Measurements from ENCODE around the gene NAALADL2. TPM values are rescaled to one million over a fixed set of nuclear protein-coding genes. Genes with fewer than 3 reads are reported as not detected.

NAALADL2 gene
- total and polyA plus RNA-seq, 9 of the 15 experiments (the other 6 are each of a cell fraction or from before 2014, with no cell fraction given) = 0.29 to 1.1 (median 0.79) TPM; not detected in 1

GRCh38 chr3:175310046-175310445 is 450.9 kb downstream of the NAALADL2 start:
- DNase-seq (ENCODE audit: extremely low read depth in 1 of 4, low spot score in 3 of 4) (no peak), FAIRE-seq (no peak), ATAC-seq (no peak)
- TF ChIP-seq ZNF224 (CRISPR knock-in tag; IDR thresholded peaks at IDR 0.05) = no peak
- no peak for TF ChIP-seq RBM39 (optimal IDR thresholded peaks at IDR 0.05; ENCODE audit: low read depth, low read length)
- TF ChIP-seq MTA2 (IDR thresholded peaks at IDR 0.05; ENCODE audit: low read depth) = no peak
- TF ChIP-seq SMARCE1 (IDR thresholded peaks at IDR 0.05) = no peak
- no peak for TF ChIP-seq ATF3 (IDR thresholded peaks at IDR 0.05)
- no peak for TF ChIP-seq ATF3 (CRISPR knock-in tag; conservative IDR thresholded peaks at IDR 0.05)
- no peak for TF ChIP-seq CTCF (IDR thresholded peaks at IDR 0.05 in 2 of 3, conservative IDR thresholded peaks at IDR 0.05 in 1 of 3; ENCODE audit: insufficient read depth in 2 of 3, low read depth in 1 of 3, low read length in 3 of 3)
- no peak for TF ChIP-seq TCF15 (CRISPR knock-in tag; IDR thresholded peaks at IDR 0.05)
- no peak for TF ChIP-seq ASH1L (IDR thresholded peaks at IDR 0.05; ENCODE audit: borderline replicate concordance, low read depth, partially characterized antibody)
- no peak for TF ChIP-seq ZNF165 (CRISPR knock-in tag; IDR thresholded peaks at IDR 0.05; ENCODE audit: borderline replicate concordance)
- TF ChIP-seq WHSC1 (IDR thresholded peaks at IDR 0.05; ENCODE audit: low read length) = no peak
- no peak for TF ChIP-seq ZNF766 (CRISPR knock-in tag; conservative IDR thresholded peaks at IDR 0.05)
- no peak for TF ChIP-seq HOXB6 (CRISPR knock-in tag; IDR thresholded peaks at IDR 0.05; ENCODE audit: borderline replicate concordance)
- no peak for TF ChIP-seq SMAD4 (CRISPR knock-in tag; conservative IDR thresholded peaks at IDR 0.05)
- TF ChIP-seq FOXM1 (IDR thresholded peaks at IDR 0.05; ENCODE audit: low read depth) = no peak
- TF ChIP-seq FOXM1 (CRISPR knock-in tag; IDR thresholded peaks at IDR 0.05; ENCODE audit: low read depth) = no peak
- no peak for TF ChIP-seq ZNF717 (CRISPR knock-in tag; IDR thresholded peaks at IDR 0.05)
- no peak for TF ChIP-seq RBM15 (IDR thresholded peaks at IDR 0.05; ENCODE audit: insufficient read depth, low read length)
- no peak for TF ChIP-seq ZNF444 (CRISPR knock-in tag; IDR thresholded peaks at IDR 0.05)
- TF ChIP-seq GTF2E2 (tag; IDR thresholded peaks at IDR 0.05) = no peak
- Histone ChIP-seq H3K27me3 (ENCODE audit: control insufficient read depth in 2 of 2, insufficient read depth in 2 of 2, low read length in 2 of 2) (no peaks in the 10 kb centered on the region), H3K9ac (ENCODE audit: insufficient read depth in 1 of 2, low read depth in 2 of 2, low read length in 2 of 2) (no peak overlapping the region), H3K9me3 (replicated peaks; ENCODE audit: control insufficient read depth, insufficient read depth, low read depth, low read length) (no peaks in the 10 kb centered on the region), H3K79me2 (ENCODE audit: control insufficient read depth, insufficient read depth, low read length) (no peaks in the 10 kb centered on the region), H3K4me2 (ENCODE audit: insufficient read depth, low read length) (no peak overlapping the region), H3K9me1 (ENCODE audit: control insufficient read depth, insufficient read depth, low read length) (no peaks in the 10 kb centered on the region), H4K20me1 (replicated peaks; ENCODE audit: control insufficient read depth, insufficient read depth, low read length) (no peaks in the 10 kb centered on the region), H3K27ac (ENCODE audit: extremely low read depth, low read depth, low read length) (no peak overlapping the region), H3K4me3 (no peak overlapping the region), H3K4me1 (replicated peaks in 1 of 2; ENCODE audit: control insufficient read depth in 2 of 2, insufficient read depth in 2 of 2, low read length in 2 of 2) (no peaks in the 10 kb centered on the region), H3K36me3 (ENCODE audit: control insufficient read depth, insufficient read depth, low read length) (no peaks in the 10 kb centered on the region), H2AFZ (ENCODE audit: low read depth, low read length) (no peak overlapping the region)
- intact Hi-C loops (cut with micrococcal nuclease) (no loop called here), in situ Hi-C loops (cut with MboI) (no loop called here)
- no TSS peak for BruUV-seq (replicated peaks)
- POLR2A ChIA-PET = no interaction called here
- CTCF ChIA-PET (ENCODE audit: low intra/inter-chr PET ratio) = no interaction called here
- 0% methylated on average over 2 of the region's 2 CpGs for WGBS (ENCODE audit: insufficient coverage, low coverage, missing lambda C conversion rate)
